MG63 (cell line): ENCODE measurements around the gene RSF1. TPM values are rescaled to one million over a fixed set of nuclear protein-coding genes. Genes with fewer than 3 reads are reported as not detected.
A peak's percentile ranks its signal among the peaks of the same experiment; 100 is the strongest.

Source experiments
- DNase-seq: peaks from one replicate; pipeline ENCODE4 v3.0.0-alpha.2; 2020
- H3K27me3 ChIP-seq: fragments of 250-450 bp; sonication (Bioruptor Pico); 2 replicates; pipeline ENCODE4 v1.5.1; 2020; ENCODE audit warnings: mild to moderate bottlenecking, moderate library complexity
- H3K36me3 ChIP-seq: fragments of 250-450 bp; sonication (Bioruptor Pico); 2 replicates; pipeline ENCODE4 v1.5.1; 2020; ENCODE audit warnings: mild to moderate bottlenecking, moderate library complexity
- H3K4me3 ChIP-seq: fragments of 250-450 bp; sonication (Bioruptor Pico); 2 replicates; pipeline ENCODE4 v1.5.1; 2020; ENCODE audit warnings: mild to moderate bottlenecking, moderate library complexity
- H3K9me3 ChIP-seq: fragments of 250-450 bp; sonication (Bioruptor Pico); 2 replicates; pipeline ENCODE4 v1.5.1; 2020; ENCODE audit warnings: mild to moderate bottlenecking, moderate library complexity
- total RNA-seq: library from RNA; depleted of rRNA; stranded (reverse); fragments of >200 nt; shearing (Covaris generic); gene quantifications from 2 replicates; pipeline ENCODE4 v1.2.3, GENCODE V29; 2014; ENCODE audit warnings: low replicate concordance

The RSF1 gene
- total RNA-seq, 1 experiment from 2014 or later = 7.3 TPM

- Histone ChIP-seq H3K36me3 (peaks cover 2% of the 10 kb centered on the region; the same call in 1 of the 2 replicates), H3K9me3 (peaks cover 11% of the 10 kb centered on the region)
- DNase-seq = peak; percentile 53
Observed at GRCh38 chr11:77819921-77820564, 479 bp downstream of the RSF1 start.

GRCh38 chr11:77819411-77819920 is 1.1 kb downstream of the RSF1 start:
- peaks cover 2% of the 10 kb centered on the region; the same call in 1 of the 2 replicates for H3K36me3 ChIP-seq
- H3K4me3 ChIP-seq = peak overlapping the region; percentile 95
- DNase-seq = peak; percentile 80
- H3K27me3 ChIP-seq = no peaks in the 10 kb centered on the region
- peaks cover 17% of the 10 kb centered on the region for H3K9me3 ChIP-seq

More at GRCh38 chr11:77819921-77820564, 479 bp downstream of the RSF1 start:
- H3K4me3 ChIP-seq = peak overlapping the region; percentile 95
- H3K27me3 ChIP-seq = no peaks in the 10 kb centered on the region

- Histone ChIP-seq H3K27me3 (no peaks in the 10 kb centered on the region), H3K9me3 (peaks cover 19% of the 10 kb centered on the region), H3K36me3 (peaks cover 28% of the 10 kb centered on the region), H3K4me3 (no peak overlapping the region)
- no peak for DNase-seq
Observed at GRCh38 chr11:77815459-77815858, 5.1 kb downstream of the RSF1 start.

- Histone ChIP-seq H3K36me3 (peaks cover 31% of the 10 kb centered on the region), H3K9me3 (peaks cover 19% of the 10 kb centered on the region), H3K27me3 (no peaks in the 10 kb centered on the region), H3K4me3 (no peak overlapping the region)
- DNase-seq = no peak
Observed at GRCh38 chr11:77814848-77815247, 5.7 kb downstream of the RSF1 start.

- Histone ChIP-seq H3K36me3 (peaks cover 33% of the 10 kb centered on the region), H3K9me3 (peaks cover 19% of the 10 kb centered on the region), H3K27me3 (no peaks in the 10 kb centered on the region), H3K4me3 (no peak overlapping the region)
- no peak for DNase-seq
Observed at GRCh38 chr11:77813256-77813655, 7.3 kb downstream of the RSF1 start.

- H3K27me3 ChIP-seq = no peaks in the 10 kb centered on the region
- DNase-seq = no peak
- H3K36me3 ChIP-seq = peaks cover 19% of the 10 kb centered on the region
- H3K9me3 ChIP-seq = no peaks in the 10 kb centered on the region
- no peak overlapping the region for H3K4me3 ChIP-seq
Observed at GRCh38 chr11:77806993-77807392, 13.5 kb downstream of the RSF1 start.

- no peak for DNase-seq
- H3K4me3 ChIP-seq = no peak overlapping the region
- H3K27me3 ChIP-seq = no peaks in the 10 kb centered on the region
- no peaks in the 10 kb centered on the region for H3K9me3 ChIP-seq
- H3K36me3 ChIP-seq = peaks cover 15% of the 10 kb centered on the region
Observed at GRCh38 chr11:77806415-77806814, 14.1 kb downstream of the RSF1 start.

GRCh38 chr11:77801477-77801876 is 19.0 kb downstream of the RSF1 start:
- Histone ChIP-seq H3K4me3 (no peak overlapping the region), H3K36me3 (peaks cover 4% of the 10 kb centered on the region; the same call in 1 of the 2 replicates), H3K27me3 (no peaks in the 10 kb centered on the region), H3K9me3 (no peaks in the 10 kb centered on the region)
- DNase-seq = no peak

- DNase-seq = no peak
- H3K4me3 ChIP-seq = no peak overlapping the region
- H3K36me3 ChIP-seq = peaks cover 4% of the 10 kb centered on the region; the same call in 1 of the 2 replicates
- no peaks in the 10 kb centered on the region for H3K9me3 ChIP-seq
- no peaks in the 10 kb centered on the region for H3K27me3 ChIP-seq
Observed at GRCh38 chr11:77800449-77800848, 20.1 kb downstream of the RSF1 start.

GRCh38 chr11:77799338-77799737 is 21.2 kb downstream of the RSF1 start:
- Histone ChIP-seq H3K36me3 (peaks cover 4% of the 10 kb centered on the region; the same call in 1 of the 2 replicates), H3K9me3 (0 out of 2 replicates have a peak, but pooled peaks cover 2% of the 10 kb centered on the region), H3K4me3 (no peak overlapping the region), H3K27me3 (no peaks in the 10 kb centered on the region)
- no peak for DNase-seq

- Histone ChIP-seq H3K36me3 (peaks cover 28% of the 10 kb centered on the region), H3K4me3 (no peak overlapping the region), H3K9me3 (peaks cover 9% of the 10 kb centered on the region), H3K27me3 (no peaks in the 10 kb centered on the region)
- no peak for DNase-seq
Observed at GRCh38 chr11:77793972-77794371, 26.6 kb downstream of the RSF1 start.

- Histone ChIP-seq H3K4me3 (no peak overlapping the region), H3K9me3 (peaks cover 9% of the 10 kb centered on the region), H3K27me3 (no peaks in the 10 kb centered on the region), H3K36me3 (peaks cover 23% of the 10 kb centered on the region)
- DNase-seq = no peak
Observed at GRCh38 chr11:77791301-77791700, 29.2 kb downstream of the RSF1 start.

GRCh38 chr11:77789731-77790476 is 30.6 kb downstream of the RSF1 start:
- H3K27me3 ChIP-seq = no peaks in the 10 kb centered on the region
- H3K4me3 ChIP-seq = no peak overlapping the region
- no peak for DNase-seq
- H3K9me3 ChIP-seq = peaks cover 9% of the 10 kb centered on the region
- H3K36me3 ChIP-seq = peaks cover 23% of the 10 kb centered on the region

- H3K4me3 ChIP-seq = no peak overlapping the region
- DNase-seq = no peak
- H3K27me3 ChIP-seq = no peaks in the 10 kb centered on the region
- peaks cover 7% of the 10 kb centered on the region for H3K9me3 ChIP-seq
- peaks cover 23% of the 10 kb centered on the region for H3K36me3 ChIP-seq
Observed at GRCh38 chr11:77789061-77789730, 31.3 kb downstream of the RSF1 start.

- no peaks in the 10 kb centered on the region for H3K27me3 ChIP-seq
- DNase-seq = no peak
- no peaks in the 10 kb centered on the region; the same call in 1 of the 2 replicates for H3K9me3 ChIP-seq
- H3K4me3 ChIP-seq = no peak overlapping the region
- no peaks in the 10 kb centered on the region for H3K36me3 ChIP-seq
Observed at GRCh38 chr11:77784572-77784971, 36.0 kb downstream of the RSF1 start.

- no peaks in the 10 kb centered on the region; the same call in 1 of the 2 replicates for H3K9me3 ChIP-seq
- no peak overlapping the region for H3K4me3 ChIP-seq
- no peaks in the 10 kb centered on the region for H3K36me3 ChIP-seq
- H3K27me3 ChIP-seq = no peaks in the 10 kb centered on the region
- DNase-seq = no peak
Observed at GRCh38 chr11:77783025-77783424, 37.5 kb downstream of the RSF1 start.

- Histone ChIP-seq H3K27me3 (no peaks in the 10 kb centered on the region), H3K36me3 (no peaks in the 10 kb centered on the region), H3K4me3 (no peak overlapping the region), H3K9me3 (no peaks in the 10 kb centered on the region; the same call in 1 of the 2 replicates)
- DNase-seq = no peak
Observed at GRCh38 chr11:77779935-77780334, 40.6 kb downstream of the RSF1 start.
